ENCODE results near the gene HDAC4.

Gene HDAC4

GRCh38 chr2:239159476-239159911 is 241.3 kb downstream of the HDAC4 start:
- no peak for DNase-seq

DNA sequence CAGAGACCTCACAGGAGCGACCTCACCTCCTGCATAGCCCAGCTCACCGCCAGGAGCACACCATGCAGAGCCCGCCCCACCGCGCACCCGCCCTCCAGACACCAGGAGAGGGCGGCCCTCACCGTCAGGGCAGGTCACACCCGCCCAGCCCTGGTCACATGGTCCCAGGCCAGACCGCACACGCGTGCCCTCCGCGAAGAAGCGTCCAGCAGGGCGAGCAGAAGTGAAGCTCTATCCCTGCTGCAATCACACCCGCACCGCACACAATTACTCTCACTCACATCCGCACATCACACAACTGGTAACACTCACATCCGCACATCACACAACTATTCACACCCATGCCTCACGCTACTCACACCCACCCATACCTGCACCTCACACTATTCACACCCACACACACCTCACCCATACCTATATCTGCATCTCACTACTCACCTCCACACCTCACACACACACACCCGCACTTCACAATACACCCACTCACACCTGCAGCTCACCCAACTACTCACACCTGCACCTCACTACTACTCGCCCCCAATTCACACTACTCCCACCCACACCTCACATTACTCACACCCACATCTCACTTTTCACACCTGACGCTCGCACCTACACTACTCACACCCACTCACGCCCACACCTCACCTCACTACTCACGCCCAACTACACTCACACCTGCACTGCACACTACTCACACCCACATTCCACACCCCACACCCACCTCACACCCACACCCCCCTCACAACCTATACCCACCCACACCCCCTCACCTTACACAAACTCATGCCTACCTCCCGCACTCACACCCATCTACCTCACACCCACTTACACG is 242.0 kb downstream of the HDAC4 start:
- DNase-seq = no peak

DNA sequence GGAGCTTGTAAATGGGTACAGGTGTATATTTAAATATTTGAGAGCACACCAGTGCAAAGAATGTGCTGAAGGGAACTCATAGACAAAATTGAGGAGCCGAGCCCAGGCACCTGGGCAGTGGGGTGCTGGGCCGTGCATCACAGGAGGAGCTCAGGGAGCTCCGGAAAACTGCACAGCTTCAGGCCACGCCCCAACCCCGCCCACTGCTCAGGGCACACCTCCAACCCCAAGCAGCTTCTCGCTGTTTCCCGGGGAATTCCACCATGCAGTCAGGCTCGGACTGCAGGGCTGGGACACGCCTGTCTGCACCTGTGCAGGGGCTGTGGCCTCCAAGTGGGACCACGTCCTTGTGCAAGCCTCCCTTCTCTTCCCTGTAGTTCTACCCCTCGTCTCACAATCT is 243.0 kb downstream of the HDAC4 start:
- no peak for DNase-seq

- DNase-seq = no peak
Measured at GRCh38 chr2:239157269-239157668, 243.6 kb downstream of the HDAC4 start.

- DNase-seq = no peak
Measured at GRCh38 chr2:239156516-239157265, 244.1 kb downstream of the HDAC4 start.

DNA sequence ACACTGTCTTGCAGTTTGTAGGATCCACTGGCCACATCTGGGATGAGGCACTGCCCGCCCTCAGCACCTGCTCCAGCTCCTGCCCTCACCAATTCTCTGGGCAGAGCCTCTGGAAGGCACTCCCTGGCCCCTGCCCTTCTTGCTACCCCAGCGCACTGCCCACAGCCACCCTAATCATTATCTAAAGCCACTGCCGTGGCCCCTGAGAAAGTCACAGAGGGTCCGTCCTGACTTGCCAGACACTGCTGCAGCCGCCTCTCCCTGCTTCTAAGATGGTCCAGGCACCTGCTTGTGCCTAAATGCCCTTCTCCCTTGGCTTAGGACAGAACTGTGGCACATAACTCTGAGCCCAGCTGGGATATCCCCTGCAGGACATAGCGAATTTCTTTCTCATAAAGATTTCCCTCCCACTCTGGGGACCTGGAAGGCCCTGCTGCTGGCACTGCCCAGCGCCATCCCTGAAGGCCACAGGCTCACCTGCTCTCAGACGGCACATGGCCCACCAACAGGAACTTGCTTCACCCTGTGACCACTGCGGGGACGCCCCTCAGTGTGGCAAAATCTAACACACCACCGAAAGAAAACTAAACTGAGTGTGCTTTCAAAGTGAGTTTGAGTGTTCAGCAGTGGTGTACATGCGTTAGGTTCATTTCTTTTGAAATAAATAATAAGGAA is 244.9 kb downstream of the HDAC4 start:
- no peak for DNase-seq

DNA sequence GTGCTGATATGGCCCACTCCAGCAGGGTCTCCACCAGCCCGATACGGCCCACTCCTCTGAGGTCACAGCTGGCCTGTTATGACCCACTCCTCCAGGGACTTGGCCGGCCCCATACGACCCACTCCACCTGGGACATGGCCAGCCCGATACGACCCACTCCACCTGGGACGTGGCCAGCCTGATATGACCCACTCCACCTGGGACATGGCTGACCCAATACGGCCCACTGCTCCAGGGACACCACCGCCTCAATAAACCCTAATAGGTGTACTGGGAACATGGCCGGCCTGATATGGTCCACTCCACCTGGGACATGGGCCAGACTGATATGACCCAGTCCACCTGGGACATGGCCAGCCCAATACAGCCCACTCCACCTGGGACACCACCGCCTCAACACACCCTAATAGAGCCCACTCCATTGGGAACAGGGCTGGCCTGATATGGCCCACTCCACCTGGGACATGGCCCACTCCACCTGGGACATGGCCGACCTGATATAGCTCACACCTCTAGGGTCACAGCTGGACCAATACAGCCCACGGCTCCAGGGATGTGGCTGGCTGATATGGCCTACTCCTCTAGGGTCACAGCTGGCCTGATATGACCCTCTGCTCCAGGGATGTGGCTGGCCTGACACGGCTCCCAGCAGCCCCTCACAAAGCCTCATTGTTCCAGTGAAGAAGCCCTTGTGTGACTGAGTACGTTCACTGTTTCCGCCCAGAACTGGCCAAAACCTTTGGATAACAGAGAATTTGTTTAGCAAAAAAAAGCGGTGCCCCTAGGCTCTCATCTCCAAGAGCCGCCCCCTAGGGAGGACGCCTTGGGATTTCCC is 245.6 kb downstream of the HDAC4 start:
- DNase-seq = no peak

- no peak for DNase-seq
Measured at GRCh38 chr2:239153806-239154591, 246.8 kb downstream of the HDAC4 start.

DNA sequence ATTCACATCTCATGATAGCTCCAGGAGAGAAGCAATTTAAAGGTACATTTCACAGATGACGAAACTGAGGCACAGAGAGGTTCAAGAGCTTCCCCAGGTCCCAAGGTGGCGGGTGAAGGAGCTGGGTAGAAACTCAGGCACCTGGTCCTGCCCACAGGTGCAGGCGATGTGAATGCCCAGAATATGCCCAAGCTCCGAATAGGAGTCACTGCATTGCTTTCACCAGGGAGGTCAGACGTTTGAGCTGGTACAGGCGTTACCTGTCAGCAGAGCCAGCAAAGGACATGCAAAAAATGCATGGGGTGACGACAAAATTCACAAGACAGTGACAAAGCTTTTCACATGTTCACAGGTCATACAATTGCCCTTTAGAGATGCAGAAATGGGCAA is 247.9 kb downstream of the HDAC4 start:
- DNase-seq = no peak

DNA sequence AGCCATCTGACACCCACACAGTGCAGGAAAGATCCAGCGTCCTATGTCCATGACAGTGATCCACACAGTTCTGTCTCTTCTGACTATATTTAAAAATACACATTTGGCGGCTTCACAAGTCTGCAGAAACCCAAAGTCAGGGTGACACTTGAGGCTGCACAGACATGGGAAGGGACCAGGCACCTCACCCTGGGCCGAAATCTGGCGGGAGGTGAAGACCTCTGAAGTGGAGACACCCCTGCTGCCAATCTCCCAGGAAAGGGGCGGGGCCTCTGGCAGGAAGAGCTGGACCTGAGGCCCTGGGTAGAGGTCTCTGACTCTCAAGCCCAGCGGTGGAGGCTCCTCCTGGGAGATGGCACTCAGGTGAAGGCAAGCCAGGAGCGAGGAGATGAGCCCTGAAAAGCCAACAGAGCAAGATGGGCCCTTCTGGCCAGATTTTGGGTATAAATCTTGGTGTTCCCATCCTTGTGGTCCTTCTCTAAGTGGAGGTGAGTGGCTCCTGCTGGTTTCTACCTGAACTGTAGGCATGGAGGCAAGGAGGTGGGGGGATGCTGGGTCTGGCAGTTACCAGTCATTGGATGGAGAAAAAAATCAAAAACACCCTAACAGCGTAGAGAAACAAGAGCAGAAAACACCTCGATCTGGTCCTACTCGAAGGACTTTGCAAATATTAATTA is 248.4 kb downstream of the HDAC4 start:
- no peak for DNase-seq

GRCh38 chr2:239151201-239152131 is 249.4 kb downstream of the HDAC4 start:
- DNase-seq = no peak

DNA sequence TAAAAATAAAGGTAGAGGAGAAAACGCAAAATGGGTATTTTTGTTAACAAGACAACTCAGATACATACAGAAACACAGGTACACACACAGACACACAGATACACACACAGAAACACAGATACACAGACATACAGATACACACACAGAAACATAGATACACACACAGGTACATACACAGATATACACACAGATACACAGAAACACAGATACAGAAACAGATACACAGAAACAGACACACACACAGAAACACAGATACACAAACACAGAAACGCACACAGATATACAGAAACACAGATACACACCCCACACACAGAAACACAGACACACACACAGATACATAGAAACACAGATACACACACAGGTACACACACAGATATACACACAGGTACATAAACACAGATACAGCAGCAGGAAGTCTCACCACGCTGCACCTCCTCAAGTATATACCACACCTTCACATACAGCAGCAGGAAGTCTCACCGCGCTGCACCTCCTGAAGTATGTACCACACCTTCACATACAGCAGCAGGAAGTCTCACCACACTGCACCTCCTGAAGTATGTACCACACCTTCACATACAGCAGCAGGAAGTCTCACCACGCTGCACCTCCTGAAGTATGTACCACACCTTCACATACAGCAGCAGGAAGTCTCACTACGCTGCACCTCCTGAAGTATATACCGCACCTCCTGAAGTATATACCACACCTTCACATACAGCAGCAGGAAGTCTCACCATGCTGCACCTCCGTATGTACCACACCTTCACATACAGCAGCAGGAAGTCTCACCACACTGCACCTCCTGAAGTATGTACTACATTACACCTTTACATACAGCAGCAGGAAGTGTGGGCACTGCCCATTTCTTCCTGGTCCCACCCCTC is 250.5 kb downstream of the HDAC4 start:
- no peak for DNase-seq

GRCh38 chr2:239149501-239149900 is 251.3 kb downstream of the HDAC4 start:
- no peak for DNase-seq

DNA sequence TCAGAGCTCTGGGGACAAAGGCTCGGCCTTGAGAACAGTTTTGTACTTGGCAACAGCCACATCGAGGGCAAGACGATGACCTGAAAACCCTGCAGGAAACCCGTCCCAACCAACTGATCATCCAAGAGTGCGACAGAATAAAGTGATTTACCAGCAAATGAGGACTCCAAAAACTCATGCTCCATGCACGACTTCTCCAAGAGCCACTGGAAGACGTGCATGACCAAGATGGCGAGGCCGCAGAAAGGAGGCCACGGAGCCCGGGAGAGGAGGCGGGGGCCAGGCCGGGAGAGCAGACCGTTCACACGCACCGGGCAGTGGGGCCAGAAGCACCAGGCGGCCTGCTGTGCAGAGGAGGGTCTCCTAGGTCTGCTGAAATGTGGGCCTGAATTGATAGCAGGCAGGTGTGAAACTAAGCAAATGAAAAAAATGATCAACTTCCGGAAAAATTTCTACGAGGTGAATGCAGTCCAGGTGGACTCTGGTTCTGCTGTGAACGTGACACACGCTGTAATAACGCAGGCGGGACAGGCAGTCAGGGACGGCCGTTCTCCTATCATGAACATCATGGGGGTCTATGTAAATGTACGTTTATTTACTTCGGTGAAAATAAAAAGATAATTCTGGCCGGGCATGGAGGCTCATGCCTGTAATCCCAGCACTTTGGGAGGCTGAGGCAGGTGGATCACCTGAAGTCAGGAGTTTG is 252.2 kb downstream of the HDAC4 start:
- no peak for DNase-seq

DNA sequence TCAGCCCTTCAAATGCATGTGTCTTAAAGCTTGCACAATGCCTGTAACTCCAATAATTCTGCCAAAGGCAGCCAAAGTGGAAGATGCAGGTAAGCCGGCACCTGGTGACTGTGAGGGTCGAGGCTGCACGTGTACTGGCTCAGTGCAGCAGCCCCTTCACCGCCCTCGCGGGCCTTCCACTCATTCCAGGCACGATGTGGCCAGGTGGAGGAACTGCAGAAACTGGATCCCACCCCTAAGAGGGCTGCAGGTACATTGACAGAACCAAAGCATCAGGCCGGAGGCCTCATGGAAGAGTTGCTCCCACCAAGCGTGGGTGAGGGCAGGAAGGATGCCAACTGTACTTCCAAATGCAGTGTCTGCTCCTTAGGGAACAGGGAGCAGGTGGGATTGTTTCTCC is 253.4 kb downstream of the HDAC4 start:
- no peak for DNase-seq

- no peak for DNase-seq
Measured at GRCh38 chr2:239146741-239147181, 254.1 kb downstream of the HDAC4 start.

- DNase-seq = no peak
Measured at GRCh38 chr2:239146011-239146641, 254.7 kb downstream of the HDAC4 start.

DNA sequence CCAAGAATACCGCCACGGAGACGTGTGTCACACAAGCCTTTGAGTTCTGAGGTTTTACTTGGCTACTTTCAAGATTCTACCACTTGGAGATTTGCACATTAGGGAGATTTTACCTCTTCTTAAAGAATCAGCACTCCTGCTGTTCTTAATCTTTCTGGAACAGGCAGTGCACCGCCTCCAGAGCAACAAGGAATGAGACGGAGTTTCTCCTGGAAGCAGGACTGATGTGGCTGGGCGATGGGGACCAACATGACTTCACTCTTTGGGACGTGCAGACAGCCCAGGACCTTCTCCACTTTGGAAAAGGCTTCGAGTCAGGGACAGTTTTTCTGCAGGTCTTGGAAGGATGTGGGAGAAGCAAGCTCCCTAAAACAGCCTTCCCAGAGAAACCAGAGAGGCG is 255.2 kb downstream of the HDAC4 start:
- no peak for DNase-seq

Data from RPMI8226 (cell line).